ENCODE results near the gene APLNR. TPM values are rescaled to one million over a fixed set of nuclear protein-coding genes. Genes with fewer than 3 reads are reported as not detected.
A peak's percentile ranks its signal among the peaks of the same experiment; 100 is the strongest.

The APLNR gene
- total RNA-seq, 1 donor: under 0.01 TPM

DNA sequence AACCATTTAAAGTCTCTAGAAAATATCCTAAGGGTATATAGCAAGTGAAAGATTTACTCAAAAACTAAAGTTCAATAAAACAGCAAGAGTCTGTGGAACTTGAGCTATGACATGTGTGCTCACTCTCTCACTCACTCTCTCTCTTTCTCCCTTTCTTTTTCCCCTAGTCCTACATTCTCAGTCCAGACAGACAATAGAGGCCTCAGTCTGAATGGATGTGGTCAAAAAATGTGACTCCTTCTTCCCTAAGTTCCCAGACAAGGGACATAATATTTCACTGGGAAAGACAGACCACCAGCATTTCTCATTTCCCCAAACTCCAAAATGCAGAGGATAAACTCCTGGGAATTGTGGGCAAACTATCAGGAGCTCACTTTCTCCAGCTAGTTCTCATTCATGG is 17.6 kb upstream of the APLNR start:
- no peak for DNase-seq (ENCODE audit: low read depth in 2 of 3, low spot score in 2 of 3)

DNA sequence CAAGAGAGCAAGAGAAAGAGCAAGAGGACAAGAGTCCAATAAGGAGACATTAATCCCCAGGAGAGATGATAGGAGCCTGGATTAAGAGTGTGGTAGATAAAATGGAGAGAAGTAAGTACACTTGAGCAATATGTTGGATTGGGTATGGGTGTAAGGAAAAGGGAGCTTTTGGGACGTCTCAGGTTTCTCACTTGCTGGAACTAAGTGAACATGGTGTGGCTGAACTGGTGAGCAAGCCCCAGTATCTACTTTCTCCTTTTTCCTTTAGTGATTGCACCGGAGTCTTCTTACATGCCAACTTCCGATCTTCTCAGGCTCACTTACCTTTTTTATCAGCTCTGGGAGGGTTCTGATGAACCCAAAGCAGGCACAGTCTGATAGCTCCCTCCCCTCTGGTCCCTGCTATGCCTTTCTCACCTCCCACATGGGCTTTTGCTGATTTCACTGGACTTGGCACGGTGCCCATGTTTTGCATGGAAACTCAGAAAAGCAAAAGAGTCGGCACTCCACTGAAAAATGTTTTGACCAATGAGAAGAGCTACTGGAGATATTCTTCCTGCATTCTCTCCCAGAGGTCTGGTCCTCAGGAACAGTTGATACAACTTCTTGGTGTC is 14.5 kb upstream of the APLNR start:
- peak in 2 of 3 donors; percentile 30 to 65 for DNase-seq (ENCODE audit: low read depth in 2 of 3, low spot score in 2 of 3)

DNA sequence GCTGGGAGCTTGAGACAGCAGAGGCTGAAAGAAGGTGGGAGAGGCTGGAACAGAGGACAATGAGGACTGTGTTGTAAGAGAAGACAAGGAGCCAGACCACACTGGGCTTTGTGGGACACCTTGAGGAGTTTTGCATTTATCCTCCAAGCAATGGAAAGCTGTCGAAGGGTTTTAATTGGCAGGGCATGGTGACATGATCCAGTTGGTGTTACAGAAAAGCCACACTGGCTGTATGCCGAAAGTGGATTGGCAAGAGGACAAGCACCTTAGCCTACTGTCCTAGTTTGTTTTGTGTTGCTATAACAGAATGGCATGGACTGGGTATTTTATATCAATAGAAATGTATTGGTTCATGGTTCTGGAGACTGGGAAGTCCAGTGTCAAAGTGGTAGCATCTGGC is 14.0 kb upstream of the APLNR start:
- no peak for DNase-seq (ENCODE audit: low read depth in 2 of 3, low spot score in 2 of 3)

DNA sequence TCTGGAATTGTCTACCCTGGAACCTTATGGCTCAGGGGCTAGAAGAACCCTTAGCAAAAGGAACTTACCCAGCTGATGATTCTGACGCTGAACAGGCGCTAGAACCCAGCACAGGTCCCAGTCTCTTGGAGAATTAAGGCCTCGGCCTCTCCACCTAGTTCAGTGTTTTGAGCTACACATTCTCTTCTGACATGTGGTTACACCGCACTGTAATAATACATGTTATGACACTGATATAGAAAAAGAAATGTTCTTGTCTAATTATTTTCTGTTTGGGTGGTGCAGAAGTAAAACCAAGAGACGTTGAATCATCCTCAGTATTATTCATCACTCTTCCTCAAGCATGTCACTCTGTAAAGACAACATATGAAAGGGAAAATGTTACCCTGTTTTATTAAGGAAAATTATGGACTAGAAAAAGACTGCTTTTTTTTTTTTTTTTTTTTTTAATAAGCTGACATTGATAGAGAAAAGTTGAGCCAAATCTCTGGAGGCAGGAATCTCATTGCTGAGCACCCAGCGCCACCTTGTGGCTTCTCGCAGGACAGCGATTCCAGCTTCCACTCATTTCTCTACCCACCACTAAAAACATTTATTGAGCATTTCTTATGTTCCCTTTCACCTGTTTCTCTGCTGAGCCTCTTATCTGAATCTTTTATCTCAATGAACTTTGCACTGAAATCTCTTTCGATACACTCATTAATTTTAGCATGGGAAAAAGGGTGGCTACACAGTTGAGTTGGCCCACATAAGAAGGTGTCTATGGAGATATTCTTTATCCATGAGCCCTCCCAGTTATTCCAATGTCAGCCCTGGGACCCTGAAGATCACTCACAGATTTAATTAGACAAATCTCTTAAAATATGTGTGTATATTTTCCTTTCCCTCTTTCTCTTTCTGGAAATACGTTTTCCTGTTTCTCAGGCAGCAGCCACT is 12.6 kb upstream of the APLNR start:
- DNase-seq (ENCODE audit: low read depth in 2 of 3, low spot score in 2 of 3): peak in 2 of 3 donors; percentile 46 to 74

DNA sequence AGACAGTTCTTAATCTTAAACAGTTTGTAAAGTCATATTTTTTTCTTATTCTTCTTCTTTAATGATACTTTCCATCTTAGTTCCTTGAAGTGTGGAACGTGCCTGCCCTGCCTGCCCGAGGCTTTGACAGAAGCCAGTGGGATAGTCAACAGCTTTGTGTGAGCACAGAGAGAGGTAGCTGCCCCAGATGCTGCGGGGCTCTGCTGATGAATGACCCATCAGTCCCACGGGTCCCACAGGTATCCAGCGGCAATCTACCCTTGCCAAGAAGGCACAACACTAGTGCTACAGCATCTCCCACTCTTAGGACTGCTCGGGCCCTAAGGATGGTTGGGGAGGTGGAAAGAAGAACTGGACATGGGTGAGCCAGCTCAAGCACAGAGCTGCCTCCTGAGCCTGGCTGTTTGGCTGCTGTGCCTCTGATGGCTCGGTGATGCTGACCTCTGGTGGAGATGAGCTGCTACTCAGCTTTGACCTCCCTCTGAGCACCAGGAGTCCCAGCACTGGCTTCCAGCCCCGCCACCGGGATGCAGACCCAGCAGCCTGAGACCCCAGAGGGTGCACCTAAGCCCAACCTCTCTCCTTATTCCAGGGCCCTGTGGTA is 11.8 kb upstream of the APLNR start:
- peak in 2 of 3 donors; percentile 31 to 64 for DNase-seq (ENCODE audit: low read depth in 2 of 3, low spot score in 2 of 3)

DNA sequence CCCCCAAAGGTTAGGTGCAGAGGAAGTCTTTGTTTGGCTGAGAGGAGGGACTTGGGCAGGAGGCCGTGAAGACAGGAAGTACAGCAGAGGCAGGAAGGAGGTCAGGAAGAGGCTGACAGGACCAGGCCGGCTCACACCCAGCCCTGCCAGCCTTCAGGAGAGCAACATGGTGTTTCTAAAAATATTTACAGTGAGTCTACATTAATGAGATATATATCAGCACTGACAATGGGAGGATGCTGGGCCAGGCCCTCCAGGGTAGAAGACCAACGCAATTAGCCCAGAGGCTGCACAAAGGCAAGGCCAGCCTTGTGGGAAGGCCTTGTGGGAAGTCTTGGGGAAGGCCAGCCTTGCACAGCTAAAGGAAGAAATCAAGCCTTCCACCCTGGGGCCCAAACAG is 7.9 kb upstream of the APLNR start:
- DNase-seq (ENCODE audit: low read depth in 2 of 3, low spot score in 2 of 3): no peak

DNA sequence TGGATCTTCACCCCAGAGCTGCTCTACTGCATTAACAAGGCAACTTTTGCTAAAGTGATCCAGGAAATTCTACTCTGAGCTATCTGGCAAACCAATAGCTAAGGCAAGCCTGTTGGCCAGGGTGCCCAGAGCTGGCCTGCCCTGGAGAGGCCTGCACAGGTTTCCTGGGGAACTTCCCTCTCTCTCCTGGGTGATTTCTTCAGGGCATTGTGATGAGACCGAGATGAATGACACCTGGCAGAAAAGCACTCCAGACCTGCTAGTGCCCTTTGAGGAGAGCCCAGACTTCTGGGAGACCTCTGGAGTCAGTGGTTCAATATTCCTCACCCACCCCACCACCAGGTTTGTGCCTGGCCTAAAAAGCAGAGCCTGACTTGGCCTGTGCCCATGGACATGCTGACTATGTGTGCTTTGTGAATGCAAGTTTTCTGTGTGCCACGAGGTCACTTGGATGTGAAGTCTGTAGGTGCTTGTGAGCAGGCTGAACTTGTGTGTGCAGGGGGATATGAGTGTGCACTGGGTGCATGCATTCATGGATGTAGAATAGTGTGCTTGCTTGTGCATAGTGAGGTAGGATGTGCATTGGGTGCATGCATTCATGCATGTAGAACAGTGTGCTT is 4.4 kb upstream of the APLNR start:
- DNase-seq (ENCODE audit: low read depth in 2 of 3, low spot score in 2 of 3): no peak

DNA sequence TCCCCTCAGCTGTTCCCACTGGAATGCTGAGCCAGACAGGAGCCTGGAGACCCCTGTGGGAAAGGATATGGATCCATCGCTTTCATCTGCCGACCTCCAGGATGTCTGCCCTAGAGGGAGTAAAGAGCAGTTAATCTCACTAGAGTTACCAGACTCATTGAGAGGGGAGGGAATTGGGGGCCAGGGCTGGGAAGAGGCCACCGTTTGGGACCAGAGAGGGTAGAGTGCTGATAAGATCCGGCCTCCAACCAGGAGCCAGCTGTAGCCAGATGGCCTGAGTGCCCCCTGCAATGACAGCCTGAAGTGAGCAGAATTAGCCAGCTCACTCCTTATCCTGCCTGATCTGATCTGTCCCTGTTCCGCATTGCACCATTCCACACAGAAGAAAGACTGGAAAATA is 3.7 kb upstream of the APLNR start:
- DNase-seq (ENCODE audit: low read depth in 2 of 3, low spot score in 2 of 3): no peak

DNA sequence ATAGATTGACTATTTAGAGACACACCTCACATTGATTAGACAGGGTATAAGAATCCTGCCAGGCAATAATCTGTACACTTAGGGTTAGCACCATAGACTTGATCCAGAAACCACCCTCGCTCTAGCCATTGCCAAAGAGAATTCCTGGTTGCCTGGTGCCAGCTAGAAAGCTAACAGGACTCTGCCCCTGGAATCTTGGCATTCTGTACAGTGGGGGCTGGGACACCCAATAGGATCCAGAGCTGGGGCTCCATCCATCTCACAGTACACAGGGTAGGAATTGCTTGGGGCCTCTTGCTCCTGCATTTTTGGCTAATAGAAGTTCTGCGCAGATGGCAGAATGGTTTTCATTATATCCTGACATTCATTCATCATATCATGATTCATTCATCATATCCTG is 3.0 kb upstream of the APLNR start:
- DNase-seq (ENCODE audit: low read depth in 2 of 3, low spot score in 2 of 3): no peak

DNA sequence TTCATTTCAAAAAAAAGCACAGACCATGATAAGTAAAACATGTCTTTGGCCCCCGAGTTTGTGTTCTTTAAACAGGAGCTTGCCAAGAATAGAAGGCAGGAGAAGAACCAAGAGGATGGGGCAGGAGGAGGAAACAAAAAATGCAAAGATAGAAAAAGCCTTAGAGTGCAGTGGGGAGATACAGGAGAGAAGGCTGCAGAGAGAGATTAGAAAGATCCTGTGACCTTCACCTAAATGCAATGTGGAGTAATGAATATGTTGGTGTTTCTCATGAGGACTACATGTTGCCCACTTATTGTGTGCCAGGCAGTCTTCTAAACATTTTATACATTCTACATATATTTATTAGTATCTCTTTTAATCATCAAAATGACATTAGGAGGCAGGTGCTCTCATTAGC is 2.3 kb upstream of the APLNR start:
- no peak for DNase-seq (ENCODE audit: low read depth in 2 of 3, low spot score in 2 of 3)

DNA sequence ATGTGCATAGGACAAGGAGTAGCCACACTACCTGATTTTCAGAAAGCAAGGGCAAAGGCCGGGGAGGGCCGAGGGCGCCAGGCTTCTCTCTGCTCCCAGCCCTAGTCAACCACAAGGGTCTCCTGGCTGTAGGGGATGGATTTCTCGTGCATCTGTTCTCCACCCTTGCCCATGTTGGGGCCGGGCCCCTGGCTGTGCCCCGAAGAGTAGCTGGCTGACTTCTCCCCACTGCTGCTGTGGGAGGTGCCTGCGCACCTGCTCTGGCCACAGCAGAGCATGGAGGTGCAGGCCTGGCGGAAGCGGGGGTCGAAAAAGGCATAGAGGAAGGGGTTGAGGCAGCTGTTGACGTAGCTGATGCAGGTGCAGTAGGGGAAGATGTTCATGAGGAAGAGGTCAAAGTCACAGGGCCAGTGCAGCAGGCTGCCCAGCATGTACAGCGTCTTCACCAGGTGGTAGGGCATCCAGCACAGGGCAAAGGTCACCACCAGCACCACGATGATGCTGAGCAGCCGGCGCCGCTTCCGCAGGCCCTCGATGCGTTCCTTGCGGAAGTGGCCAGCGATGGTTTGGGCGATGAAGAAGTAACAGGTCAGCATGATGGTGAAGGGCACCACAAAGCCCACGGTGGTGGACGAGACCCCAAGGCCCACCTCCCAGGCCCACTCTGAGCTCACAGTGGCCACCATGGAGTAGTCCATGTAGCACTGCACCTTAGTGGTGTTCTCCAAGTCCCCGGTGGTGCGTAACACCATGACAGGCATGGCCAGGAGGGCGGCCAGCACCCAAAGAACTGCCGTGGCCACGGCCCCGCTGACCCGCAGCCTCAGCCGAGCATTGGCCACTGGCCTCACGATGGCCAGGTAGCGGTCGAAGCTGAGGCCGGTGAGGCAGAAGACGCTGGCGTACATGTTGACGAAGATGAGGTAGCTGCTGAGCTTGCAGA is 1.0 kb downstream of the APLNR start:
- DNase-seq (ENCODE audit: low read depth in 2 of 3, low spot score in 2 of 3): no peak

DNA sequence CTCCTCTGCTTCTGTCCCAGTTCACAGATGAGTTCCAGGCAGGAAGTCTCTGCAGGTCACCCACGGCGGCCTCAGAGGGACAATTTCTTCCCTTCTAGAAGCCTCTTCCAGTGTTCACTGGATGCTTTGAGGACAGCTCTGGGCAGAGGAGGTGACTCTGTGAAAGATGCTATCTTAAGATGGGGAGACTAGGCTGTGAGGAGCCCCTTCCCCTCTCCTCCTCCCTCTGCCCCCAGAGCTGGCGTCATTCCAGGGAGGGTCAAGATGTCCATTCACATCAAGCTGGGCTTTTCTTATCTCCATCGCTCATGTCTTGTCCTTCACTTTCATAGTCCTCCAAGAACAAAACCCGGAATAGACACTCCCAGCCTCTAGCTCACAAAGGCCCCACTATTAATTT is 3.3 kb downstream of the APLNR start:
- no peak for DNase-seq (ENCODE audit: low read depth in 2 of 3, low spot score in 2 of 3)

DNA sequence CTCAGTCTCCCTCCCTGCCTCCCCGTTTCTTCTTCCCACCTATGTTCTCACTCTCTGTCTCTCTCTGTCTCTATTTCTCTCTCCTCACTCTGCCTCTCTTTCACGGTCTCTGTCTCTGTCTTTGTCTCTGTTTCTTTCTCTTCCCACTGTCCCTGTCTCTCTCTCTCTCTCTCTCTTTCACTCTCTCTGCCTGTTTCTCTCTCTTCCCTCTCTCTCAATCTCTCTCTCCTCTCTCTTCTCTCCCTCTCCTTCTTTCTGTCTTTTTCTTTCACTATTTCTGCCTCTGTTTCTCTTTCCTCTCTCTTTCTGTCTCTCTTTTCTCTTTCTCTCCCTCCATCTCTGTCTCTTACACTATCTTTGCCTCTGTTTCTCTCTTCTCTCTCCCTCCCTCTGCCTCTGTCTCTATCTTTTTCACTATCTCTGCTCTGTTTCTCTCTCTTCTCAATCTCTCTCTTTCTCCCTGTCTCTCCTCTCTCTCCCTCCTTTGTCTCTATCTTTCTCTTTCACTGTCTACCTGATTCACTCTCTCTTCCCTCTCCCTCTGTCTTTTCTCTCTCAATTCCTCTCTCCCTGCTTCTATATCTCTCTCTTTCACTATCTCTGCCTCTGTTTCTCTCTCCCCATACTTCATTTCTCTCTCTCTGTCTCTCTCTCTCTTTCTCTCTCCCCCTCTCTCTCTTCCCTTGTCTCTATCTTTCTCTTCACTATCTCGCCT is 5.4 kb downstream of the APLNR start:
- no peak for DNase-seq (ENCODE audit: low read depth in 2 of 3, low spot score in 2 of 3)

DNA sequence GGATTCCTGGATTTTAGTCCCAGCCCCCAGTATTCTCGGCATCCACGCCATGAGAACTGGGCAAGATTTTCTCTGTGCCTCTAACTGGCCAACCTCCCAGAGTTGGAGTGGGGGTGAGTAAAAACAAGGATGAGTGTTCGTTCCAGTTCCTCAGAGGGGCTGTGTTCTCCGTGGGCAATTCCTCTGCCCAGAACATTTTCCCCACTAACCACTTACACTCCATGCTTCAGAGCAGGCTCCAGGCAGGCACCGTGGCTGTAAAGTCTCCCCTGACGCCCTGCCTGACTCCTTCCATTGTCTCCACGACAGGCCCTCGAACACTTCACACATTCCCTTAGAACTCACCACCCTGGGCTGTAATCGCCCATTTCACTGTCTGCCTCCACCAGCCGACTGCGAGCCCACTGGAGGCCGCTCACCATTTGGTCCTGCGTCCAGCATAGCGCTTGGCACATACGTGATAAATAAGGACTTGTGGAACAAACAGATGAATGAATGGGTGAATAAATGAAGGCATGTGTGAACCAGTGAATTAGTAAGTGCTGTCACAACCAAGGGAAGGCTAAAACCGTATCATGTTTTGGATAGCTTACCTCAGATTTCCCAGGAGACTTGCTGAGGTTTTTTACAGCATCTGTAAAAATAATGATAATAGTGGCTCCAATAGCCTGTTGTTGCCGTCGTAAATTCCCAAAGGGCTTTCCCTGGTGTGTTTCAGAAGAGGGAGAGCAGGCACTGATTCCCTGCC is 6.1 kb downstream of the APLNR start:
- no peak for DNase-seq (ENCODE audit: low read depth in 2 of 3, low spot score in 2 of 3)

DNA sequence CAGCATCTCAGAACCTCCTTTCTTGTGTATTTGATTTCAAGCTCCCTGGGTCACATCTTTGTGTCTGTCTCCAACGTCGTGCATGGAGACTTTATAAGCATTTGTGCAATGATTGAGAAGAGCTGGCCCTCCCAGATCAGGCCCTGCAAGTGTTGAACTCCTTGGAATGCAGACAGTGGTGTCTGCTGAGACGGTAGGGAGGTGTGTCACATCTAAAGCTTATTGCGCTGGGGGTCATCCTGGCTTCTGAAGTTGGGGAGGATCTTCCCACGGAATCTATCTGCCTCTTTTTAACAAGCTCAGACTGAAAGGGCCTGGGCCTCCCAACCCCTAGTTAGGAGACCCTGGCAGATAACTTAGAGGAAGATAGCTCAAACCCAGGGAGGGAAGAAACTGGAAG is 6.7 kb downstream of the APLNR start:
- no peak for DNase-seq (ENCODE audit: low read depth in 2 of 3, low spot score in 2 of 3)

DNA sequence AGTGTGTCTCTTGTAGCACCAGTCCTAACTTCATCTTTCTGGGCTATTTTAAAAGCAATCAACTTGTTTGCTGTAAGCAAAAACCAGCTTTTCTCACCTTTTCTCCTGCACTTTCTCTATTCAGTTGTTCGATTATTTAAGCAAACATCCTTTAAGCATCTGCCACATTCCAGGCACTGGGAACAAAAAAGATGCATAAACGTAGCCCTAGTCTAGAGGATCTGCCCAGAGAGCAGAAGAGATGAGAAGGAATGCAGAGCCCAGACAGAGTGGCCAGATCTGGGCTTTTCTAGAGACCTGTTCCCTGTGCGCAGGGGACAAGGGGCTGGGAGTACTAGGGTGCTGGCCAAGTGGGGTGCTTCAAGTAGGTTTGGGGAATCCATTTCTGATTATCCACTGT is 8.4 kb downstream of the APLNR start:
- no peak for DNase-seq (ENCODE audit: low read depth in 2 of 3, low spot score in 2 of 3)

DNA sequence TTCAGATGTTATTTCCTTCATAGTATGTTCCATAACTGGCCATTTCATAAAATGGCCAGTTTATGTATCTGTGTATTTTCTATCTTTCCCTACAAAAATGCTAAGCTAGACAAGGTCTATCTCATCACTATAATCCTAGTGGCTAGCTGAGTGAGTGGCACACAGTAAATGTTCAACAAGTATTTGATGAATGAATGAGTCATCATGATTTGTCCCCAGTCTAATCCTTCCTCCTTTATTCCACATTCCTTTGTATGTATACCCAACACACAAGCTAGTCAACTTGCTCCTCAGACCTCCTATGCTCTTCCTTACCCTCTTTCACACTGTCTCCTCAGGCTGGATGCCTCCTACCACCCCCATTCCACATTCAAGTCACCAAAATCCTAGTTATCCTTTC is 12.5 kb downstream of the APLNR start:
- no peak for DNase-seq (ENCODE audit: low read depth in 2 of 3, low spot score in 2 of 3)

DNA sequence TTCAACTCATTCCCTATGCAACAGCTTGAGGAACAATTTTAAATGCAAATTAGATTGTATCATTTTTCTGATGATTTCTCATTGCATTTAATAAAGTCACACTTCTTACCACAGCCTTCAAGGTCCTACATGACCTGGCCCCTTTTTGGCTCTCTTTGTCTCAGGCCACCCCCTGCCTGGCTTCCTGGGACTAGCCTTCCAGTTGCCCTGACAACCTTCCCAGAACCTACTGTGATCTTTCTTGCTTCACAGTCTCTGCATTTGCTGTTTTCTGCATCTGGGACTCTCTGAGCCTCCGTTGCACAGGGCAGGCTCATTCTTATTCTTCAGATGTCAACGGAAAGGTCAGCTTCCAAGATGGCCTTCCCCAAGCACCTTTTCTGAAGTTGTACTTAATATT is 12.9 kb downstream of the APLNR start:
- DNase-seq (ENCODE audit: low read depth in 2 of 3, low spot score in 2 of 3): no peak

DNA sequence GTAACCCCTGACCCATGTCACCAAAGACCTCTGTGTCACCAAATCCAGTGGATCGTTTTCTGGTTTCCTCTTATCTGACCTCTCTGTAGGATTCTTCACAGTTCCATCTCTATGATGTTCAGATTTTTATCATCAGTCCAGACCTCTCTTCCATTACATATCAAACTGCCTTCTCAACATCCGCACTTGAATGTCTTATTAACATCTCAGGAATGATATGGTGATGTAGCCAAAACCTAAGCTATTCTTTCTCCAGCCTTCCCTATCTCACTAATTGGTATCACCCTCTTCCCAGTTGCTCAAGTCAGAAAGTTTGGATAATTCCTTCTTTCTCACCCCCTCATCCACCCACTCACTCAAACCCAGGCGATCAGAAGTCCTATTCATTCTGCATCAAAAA is 13.4 kb downstream of the APLNR start:
- no peak for DNase-seq (ENCODE audit: low read depth in 2 of 3, low spot score in 2 of 3)
